ENCODE results near the gene THRB.

The THRB gene

GRCh38 chr3:24311881-24312280, 182.8 kb downstream of the THRB start:
- DNase-seq (ENCODE audit: low read depth, low spot score) = no peak

GRCh38 chr3:24310887-24311286, 183.8 kb downstream of the THRB start:
- no peak for DNase-seq (ENCODE audit: low read depth, low spot score)

GRCh38 chr3:24306518-24306917, 188.1 kb downstream of the THRB start:
- DNase-seq (ENCODE audit: low read depth, low spot score) = no peak

DNA sequence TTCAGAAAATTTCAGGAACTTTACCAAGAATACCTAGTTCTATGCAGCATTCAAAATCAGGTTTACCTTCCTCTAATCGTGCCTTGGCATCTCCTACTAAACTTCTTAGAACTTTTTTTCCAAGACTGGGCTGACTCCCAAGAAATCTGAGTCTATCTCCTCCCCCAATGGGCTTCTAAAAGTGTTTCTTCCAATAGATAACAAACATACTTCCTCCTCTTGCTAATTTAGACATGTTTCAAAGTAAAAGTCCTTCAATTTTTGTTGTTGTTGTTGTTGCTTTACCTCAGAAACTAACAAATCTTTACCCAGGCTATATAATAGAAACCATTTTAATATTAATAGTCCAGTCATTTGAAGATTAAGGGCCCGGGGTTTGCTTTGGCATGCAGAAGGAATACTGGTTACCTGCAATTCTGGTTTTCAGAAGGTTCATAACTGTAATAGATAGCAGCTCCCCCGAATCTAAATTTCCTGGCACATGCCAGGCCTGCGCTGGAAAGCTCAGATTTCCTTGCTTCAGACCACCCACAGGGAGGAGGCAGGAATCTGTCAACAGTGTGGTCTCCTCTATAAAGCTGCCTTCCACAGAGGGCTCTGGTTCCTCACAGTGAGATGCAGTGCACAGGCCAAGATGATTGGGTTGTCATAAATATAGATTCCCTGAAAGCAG, 188.7 kb downstream of the THRB start:
- DNase-seq (ENCODE audit: low read depth, low spot score) = no peak

DNA sequence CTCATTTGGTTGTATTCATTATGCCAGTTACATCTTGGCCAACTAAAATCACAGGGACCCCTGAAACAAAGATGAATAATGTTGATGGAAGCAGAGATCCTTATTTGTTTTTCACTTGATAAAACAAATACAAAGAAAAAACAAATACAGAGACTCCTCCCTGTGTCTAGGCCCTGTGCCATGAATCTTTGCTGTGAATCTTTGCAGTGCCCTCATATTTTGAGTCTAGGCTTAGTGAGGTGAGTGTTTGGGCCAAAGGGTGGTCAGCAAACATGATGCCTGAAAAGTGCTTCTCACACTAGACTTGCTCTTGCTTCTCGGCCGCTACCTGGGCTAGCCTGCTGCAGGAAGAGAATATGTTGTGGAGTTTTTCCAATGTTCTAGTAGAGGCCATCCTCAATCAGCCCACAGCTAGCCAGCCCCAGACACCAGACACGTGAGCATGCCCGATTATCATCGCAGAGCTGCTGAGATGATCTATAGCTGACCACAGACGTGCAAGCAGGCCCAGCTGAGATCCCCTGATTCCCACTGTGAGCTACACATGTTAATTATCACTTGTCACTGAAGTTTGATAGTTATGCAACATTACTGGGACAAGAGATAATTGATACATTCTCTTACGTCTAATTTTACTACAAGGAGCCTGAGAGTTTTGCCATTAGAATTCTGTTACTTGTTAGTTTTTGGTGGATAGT, 191.4 kb downstream of the THRB start:
- DNase-seq (ENCODE audit: low read depth, low spot score) = no peak

- DNase-seq (ENCODE audit: low read depth, low spot score) = no peak
Measured at GRCh38 chr3:24302396-24302795, 192.3 kb downstream of the THRB start.

DNA sequence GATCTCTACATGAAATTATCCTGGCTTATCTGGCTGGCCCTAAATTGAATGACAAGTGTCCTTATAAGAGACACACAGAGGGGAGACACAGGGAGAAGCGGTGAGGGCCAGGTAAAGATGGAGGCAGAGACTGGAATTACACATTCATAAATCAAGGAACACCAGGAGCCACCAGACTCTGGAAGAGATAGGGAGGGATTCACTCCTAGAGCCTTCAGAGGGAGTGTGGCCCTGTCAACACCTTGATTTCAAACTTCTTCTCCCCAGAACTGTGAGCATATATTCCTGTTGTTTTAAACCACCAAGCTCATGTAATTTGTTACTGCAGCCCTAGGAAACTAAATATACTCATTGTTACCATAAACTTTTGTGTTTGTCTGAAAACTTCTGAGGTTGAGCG, 193.7 kb downstream of the THRB start:
- no peak for DNase-seq (ENCODE audit: low read depth, low spot score)

- DNase-seq (ENCODE audit: low read depth, low spot score) = no peak
Measured at GRCh38 chr3:24299806-24300626, 194.6 kb downstream of the THRB start.

- no peak for DNase-seq (ENCODE audit: low read depth, low spot score)
Measured at GRCh38 chr3:24299246-24299805, 195.3 kb downstream of the THRB start.

- DNase-seq (ENCODE audit: low read depth, low spot score) = no peak
Measured at GRCh38 chr3:24296441-24297205, 198.0 kb downstream of the THRB start.

GRCh38 chr3:24294150-24294549, 200.5 kb downstream of the THRB start:
- no peak for DNase-seq (ENCODE audit: low read depth, low spot score)

DNA sequence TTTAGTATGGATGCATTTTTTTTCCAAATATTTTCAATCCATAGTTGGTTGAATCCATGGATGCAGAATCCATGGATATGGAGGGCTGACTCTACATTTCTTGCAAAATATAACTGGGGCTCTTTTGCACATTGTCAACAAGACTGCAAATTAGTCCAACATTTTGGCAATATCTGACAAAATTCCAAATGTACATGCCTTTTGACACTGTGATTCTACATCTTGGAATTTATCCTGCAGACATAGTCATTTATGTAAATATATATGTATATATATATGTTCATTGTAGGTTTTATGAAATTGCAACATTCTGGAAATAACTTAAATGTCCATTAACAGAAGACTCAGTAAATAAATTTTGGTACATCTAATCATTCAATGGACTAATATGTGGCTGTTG, 203.0 kb downstream of the THRB start:
- DNase-seq (ENCODE audit: low read depth, low spot score) = no peak

- no peak for DNase-seq (ENCODE audit: low read depth, low spot score)
Measured at GRCh38 chr3:24290596-24290995, 204.1 kb downstream of the THRB start.

DNA sequence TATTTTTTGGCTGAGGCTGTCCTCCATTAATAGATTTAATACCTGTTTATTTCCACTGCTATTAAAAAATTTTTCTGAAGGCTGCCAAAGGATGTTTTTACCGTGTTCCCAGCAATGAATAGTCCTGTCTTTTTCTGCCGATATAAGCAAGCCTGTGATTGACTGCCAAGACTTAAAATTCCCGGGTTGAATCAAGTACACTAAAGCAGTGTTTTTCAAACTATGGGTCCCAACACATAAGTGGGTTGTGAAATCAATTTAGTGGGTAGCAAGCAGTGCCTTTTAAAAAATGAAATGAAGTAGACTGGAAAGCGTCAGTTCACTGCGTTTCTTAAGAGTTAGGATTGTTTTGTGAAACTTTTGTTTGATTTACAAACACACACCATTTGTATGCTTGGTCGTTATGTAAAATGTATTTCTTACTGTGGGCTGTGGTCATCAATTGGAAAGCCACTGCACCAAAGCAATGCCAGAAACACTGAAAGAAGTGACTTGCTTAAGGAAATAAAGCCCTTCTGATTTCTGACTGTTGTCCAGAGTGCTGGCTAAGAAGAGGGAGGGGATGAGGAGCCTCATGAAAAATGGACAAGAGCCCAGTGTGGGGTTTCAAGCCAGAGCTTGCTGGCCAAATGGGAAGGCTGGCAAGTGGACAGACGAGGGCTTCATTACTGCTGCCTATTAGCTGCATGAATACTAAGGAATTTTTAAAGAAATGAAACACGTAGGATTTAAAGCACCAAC, 206.0 kb downstream of the THRB start:
- no peak for DNase-seq (ENCODE audit: low read depth, low spot score)

DNA sequence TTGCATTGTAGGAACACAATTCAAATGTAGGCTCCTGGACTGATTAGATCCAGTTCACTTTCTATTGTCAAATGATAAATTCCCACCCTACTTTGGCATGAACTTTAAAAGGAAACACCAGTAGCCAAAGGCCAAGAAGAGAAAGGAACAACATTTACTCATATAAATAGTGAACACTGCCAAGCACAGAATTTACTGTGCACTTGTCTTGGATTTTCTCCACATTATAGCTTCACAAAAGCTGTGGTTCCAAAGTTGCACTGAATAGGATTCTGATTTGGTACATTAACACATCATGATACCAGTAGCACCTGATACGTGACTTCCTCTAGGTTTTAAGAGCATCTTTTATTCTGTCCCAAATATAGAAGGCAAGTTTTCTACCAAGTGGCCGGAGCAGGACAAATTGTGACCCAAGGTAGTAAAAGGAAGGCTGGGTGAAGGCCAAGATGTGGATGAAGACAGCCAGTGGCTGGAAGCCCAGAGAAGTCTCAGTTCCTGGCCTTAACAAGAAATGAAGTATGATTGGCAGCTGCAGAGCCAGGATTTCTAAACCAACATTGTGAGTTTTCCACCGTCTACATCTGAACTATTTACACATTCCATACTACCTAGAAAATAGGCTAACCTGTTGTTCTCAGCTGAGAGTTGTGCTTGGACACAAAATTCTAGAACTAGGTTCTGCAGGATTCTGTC, 206.7 kb downstream of the THRB start:
- no peak for DNase-seq (ENCODE audit: low read depth, low spot score)

- no peak for DNase-seq (ENCODE audit: low read depth, low spot score)
Measured at GRCh38 chr3:24286405-24286804, 208.2 kb downstream of the THRB start.

DNA sequence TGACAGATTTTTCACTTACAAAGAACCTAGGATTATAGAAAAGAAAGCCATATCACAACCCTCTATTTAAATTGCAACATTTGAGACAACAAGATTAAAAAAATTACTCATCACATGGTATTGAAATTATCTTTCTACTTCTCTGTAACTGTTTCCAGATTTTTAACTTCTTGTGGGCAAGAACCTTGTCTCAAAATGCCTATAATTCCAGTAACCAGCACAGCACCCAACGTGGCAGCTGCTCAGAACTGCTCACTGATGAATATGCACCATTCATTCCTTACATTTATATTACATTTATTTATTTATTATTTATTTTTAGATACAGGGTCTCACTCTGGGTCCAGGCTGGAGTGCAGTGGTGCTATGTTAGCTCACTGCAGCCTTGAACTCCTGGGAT, 216.1 kb downstream of the THRB start:
- no peak for DNase-seq (ENCODE audit: low read depth, low spot score)

DNA sequence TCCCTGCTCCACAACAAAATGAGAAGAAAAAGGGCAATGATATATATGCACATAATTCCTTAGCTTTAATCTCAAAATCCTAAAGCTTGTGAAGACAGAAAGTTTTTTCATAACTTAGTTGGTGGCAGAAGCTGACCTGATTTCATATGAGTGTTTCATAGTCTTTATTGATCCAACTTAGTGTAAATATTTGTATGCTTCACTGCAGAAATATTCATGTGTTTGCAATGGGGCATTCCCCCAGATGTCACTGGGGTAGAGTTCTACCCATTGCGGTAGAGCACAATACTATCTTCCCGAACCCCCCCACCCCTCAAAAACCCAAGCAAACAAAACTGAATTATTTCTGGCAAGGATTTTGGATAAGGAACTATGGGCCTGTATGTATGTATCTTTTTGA, 221.2 kb downstream of the THRB start:
- no peak for DNase-seq (ENCODE audit: low read depth, low spot score)

- no peak for DNase-seq (ENCODE audit: low read depth, low spot score)
Measured at GRCh38 chr3:24272875-24273274, 221.8 kb downstream of the THRB start.

DNA sequence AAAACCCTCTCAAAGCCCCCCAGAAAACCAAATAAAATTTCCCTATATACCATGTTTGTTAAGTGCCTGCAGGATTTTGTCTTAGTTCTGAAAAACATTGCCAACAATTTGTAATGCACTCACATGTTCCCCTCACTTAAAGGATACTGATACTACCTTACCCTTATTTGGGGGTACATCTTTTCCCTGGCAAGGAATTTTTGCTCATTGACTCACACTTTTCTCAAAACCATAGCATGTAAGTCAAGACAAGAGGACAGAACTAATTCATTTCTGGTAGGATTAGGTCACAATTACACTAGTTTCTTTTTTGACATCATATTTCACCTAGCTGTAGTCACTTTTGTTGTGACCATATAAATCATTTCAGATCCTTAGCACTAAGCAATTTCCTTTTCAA, 222.2 kb downstream of the THRB start:
- DNase-seq (ENCODE audit: low read depth, low spot score) = no peak

All from iPS DF 19.7 (cell line).